HG03095 (cell line): ENCODE measurements around the gene SLC28A1.
"Not testable (repeated sequence)": the region's sequence is repeated elsewhere in the genome, so short reads cannot be mapped to it uniquely, and the experiment has no call there.

Experiments
- ATAC-seq: cut with Tn5 transposase; IDR thresholded peaks from one replicate; pipeline ENCODE4 v1.9.1; 2021; ENCODE audit warnings: moderate library complexity; ENCODE audit not compliant: unreplicated experiment

SLC28A1 gene

GRCh38 chr15:84961707-84962106 is 77.2 kb downstream of the SLC28A1 start:
- ATAC-seq, result no peak

- ATAC-seq, result no peak
Observed at GRCh38 chr15:84962955-84963354, 78.5 kb downstream of the SLC28A1 start.

GRCh38 chr15:84967380-84967779 is 82.9 kb downstream of the SLC28A1 start:
- ATAC-seq, result no peak

- ATAC-seq, result no peak
Observed at GRCh38 chr15:84968301-84968700, 83.8 kb downstream of the SLC28A1 start.

- ATAC-seq, result no peak
Observed at GRCh38 chr15:84969257-84969656, 84.8 kb downstream of the SLC28A1 start.

GRCh38 chr15:84970843-84971242 is 86.4 kb downstream of the SLC28A1 start:
- no peak for ATAC-seq

- ATAC-seq, result no peak
Observed at GRCh38 chr15:84973492-84974460, 89.3 kb downstream of the SLC28A1 start.

GRCh38 chr15:84975871-84976351 is 91.4 kb downstream of the SLC28A1 start:
- no peak for ATAC-seq

GRCh38 chr15:84976746-84977345 is 92.4 kb downstream of the SLC28A1 start:
- no peak for ATAC-seq

- no peak for ATAC-seq
Observed at GRCh38 chr15:84979651-84980050, 95.2 kb downstream of the SLC28A1 start.

GRCh38 chr15:84980196-84981053 is 96.0 kb downstream of the SLC28A1 start:
- peak; percentile 49 for ATAC-seq

- ATAC-seq, result peak; percentile 54
Observed at GRCh38 chr15:84981054-84981710, 96.7 kb downstream of the SLC28A1 start.

- peak; percentile 2 for ATAC-seq
Observed at GRCh38 chr15:84981711-84982300, 97.3 kb downstream of the SLC28A1 start, which contains the start of gene PDE8A. Gene PDE8A, plus strand, starts transcription at chr15:84981856. Its CDS starts 307 bp downstream, at chr15:84982163.

- no peak for ATAC-seq
Observed at GRCh38 chr15:84982301-84982920, 97.9 kb downstream of the SLC28A1 start.

GRCh38 chr15:84983294-84983693 is 98.8 kb downstream of the SLC28A1 start:
- ATAC-seq, result no peak

- ATAC-seq, result no peak
Observed at GRCh38 chr15:84983711-84984110, 99.2 kb downstream of the SLC28A1 start.

GRCh38 chr15:84985158-84985557 is 100.7 kb downstream of the SLC28A1 start:
- ATAC-seq, result no peak

- ATAC-seq, result not testable (repeated sequence)
Observed at GRCh38 chr15:84987351-84987750, 102.9 kb downstream of the SLC28A1 start.

- ATAC-seq, result peak; percentile 51
Observed at GRCh38 chr15:84987949-84988624, 103.6 kb downstream of the SLC28A1 start.
